HG03159 (cell line): ENCODE data around the gene CHCHD3.
"Not testable (repeated sequence)": the region's sequence is repeated elsewhere in the genome, so short reads cannot be mapped to it uniquely, and the experiment has no call there.

Experiments
- ATAC-seq: cut with Tn5 transposase; IDR thresholded peaks from one replicate; pipeline ENCODE4 v1.9.1; 2021; ENCODE audit warnings: mild to moderate bottlenecking, moderate library complexity; ENCODE audit not compliant: unreplicated experiment

The CHCHD3 gene

DNA sequence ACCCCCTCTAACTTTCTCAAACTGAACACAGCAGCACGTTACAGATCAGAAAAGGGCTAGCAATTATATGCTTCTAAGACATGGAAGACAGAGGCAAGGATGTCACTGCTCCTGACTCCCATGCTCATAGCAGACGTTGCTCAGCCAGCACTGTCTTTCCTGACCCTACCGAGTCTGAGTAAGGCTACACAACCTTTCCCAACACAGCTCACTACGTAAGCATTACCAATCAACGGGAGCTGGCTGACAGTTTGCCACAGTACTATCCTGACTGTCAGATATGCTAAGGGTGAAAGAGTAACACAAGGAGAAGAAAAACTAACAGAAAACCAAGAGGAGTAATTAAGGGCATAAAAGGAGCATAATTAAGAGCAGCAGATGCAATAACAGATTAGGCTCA, 171.2 kb downstream of the CHCHD3 start:
- ATAC-seq: no peak

DNA sequence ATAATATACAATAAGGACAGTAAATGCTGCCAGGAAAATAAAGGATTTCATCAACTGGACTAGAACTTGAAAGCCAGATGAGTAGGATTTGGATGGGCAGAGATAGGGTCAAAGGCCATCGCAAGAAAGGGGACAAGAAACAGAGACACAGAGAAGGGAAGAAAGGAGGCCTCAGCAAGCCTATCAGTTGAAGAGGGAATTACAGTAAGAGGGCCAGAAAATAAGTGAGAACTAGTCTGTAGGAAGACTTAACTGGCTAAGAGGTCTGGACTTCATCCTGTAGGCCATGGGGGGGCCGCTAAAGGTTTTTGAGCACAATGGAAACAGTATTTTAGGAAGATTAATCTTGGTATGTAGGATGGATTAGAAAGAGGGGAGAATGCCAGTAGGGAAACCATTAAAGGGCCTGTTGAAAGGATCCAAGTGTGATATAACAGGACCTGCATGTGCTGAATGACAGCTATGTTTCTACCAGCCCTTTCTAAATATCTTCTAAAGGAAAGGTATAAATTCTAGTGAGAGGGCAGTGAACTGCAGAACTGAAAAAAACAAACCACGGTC, 174.4 kb downstream of the CHCHD3 start:
- ATAC-seq: no peak

- ATAC-seq: no peak
Observed at GRCh38 chr7:132906193-132906835, 175.6 kb downstream of the CHCHD3 start.

GRCh38 chr7:132905136-132905535, 176.8 kb downstream of the CHCHD3 start:
- ATAC-seq: not testable (repeated sequence)

DNA sequence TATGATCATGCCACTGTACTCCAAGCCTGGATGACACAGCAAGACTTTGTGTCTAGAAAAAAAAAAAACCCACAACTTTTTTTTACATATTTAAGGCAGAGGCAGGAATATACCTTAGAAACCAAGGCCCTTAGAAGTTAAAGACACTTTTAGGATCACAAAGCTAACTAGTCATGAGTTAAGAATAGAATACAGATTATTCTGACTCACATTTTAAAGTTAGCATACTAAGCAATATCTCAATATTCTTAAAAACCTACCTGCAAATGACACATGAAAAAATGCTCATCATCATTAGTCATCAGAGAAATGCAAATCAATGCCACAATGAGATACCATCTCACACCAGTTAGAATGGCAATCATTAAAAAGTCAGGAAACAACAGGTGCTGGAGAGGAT, 177.7 kb downstream of the CHCHD3 start:
- ATAC-seq: no peak

GRCh38 chr7:132902294-132902693, 179.6 kb downstream of the CHCHD3 start:
- ATAC-seq: not testable (repeated sequence)

DNA sequence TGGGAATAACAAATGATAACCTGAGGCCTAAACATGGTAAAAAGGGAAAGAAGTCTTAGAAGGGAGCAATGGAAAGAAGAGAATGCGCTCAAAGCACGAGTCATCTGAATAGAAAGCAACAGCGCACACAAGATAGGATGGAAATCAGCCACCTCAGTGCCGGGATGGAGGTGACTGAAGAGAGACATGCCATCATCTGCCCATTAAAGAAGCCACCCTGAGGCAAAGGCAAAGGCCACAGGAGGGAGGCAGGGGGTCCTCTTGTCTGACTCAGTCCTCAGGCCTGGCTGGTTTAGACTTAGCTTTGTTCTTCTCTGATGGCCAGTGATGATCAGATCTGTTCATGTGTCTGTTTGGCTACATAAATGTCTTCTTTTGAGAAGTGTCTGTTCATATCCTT, 180.6 kb downstream of the CHCHD3 start:
- no peak for ATAC-seq

- ATAC-seq: no peak
Observed at GRCh38 chr7:132899833-132900232, 182.1 kb downstream of the CHCHD3 start.

DNA sequence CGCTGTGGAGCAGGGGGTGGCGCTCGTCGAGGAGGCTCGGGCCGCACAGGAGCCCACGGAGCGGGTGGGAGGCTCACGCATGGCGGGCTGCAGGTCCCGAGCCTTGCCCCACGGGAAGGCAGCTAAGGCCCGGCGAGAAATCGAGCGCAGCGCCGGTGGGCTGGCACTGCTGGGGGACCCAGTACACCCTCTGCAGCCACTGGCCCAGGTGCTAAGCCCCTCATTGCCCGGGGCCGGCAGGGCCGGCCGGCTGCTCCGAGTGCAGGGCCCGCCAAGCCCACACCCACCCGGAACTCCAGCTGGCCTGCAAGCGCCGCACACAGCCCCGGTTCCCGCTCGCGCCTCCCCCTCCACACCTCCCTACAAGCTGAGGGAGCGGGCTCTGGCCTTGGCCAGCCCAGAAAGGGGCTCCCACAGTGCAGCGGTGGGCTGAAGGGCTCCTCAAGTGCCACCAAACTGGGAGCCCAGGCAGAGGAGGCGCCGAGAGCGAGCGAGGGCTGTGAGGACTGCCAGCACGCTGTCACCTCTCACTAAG, 183.2 kb downstream of the CHCHD3 start:
- ATAC-seq: not testable (repeated sequence)

DNA sequence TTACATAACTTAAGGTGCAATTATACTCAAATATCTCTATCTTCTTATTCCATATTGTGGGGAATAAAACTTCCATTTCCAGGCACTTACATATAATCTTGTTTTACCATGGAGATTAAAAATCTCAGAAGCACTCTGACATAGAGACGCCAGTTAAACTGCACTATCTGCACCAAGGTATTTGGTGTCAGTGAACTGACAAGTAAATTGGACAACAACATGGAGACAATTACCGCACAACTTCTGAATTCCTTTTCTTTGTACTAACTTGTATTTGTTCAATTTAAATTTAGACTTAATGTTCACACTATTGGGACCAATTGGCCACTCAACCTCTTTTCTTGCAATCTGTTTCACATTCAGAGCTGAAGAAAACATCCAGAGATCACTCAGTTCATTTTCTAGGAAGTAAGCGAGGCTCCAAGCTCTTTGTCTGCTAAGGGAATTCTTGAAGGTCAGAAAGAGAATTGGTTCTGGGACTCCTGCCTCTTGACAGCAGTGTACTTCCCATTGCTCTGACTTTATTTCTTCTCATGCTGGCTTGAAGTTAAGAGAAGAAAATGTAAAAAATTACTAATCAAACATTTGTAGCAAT, 184.7 kb downstream of the CHCHD3 start:
- no peak for ATAC-seq

DNA sequence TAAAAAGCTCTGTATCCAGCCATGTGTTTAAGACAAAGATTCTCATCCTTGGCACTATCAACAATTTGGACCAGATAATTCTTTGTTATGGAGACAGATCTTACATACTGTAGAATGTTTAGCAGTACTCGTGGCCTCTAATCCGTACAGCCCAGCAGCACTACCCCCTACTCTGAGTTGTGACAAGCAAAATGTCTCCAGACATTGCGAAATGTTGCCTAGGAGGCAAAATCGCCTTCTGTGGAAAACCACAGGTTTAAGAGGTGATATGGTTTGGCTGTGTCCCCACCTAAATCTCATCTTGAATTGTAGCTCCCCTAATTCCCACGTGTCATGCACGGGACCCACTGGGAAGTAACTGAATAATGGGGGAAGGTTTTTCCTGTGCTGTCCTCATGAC, 186.7 kb downstream of the CHCHD3 start:
- no peak for ATAC-seq

- ATAC-seq: no peak
Observed at GRCh38 chr7:132893560-132893959, 188.3 kb downstream of the CHCHD3 start.

DNA sequence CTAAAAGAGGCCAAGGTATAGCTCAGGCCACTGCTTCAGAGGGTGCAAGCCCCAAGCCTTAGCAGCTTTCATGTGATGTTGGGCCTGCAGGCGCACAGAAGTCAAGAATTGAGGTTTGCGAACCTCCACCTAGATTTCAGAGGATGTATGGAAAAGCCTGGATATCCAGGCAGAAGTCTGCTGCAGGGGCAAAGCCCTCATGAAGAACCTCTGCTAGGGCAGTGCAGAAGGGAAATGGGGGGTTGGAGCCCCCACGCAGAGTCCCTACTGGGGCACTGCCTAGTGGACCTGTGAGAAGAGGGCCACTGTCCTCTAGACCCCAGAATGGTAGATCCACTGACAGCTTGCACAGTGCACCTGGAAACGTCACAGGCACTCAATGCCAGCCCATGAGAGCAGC, 189.1 kb downstream of the CHCHD3 start:
- ATAC-seq: not testable (repeated sequence)

DNA sequence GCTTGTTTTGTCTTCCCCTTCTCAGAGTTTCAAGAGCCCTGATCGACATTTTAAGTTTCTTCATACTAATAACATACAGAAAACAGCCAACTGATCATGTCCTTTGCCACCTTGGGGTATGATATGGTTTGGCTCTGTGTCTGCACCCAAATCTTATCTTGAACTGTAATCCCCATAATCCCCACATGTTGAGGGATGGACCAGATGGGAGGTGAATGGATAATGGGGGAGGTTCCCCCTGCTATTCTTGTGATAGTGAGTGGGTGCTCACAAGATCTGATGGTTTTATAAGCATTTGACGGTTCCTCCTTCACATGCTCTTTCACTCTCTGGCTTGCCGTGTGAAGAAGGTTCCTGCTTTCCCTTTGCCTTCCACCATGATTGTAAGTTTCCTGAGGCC, 190.3 kb downstream of the CHCHD3 start:
- no peak for ATAC-seq

DNA sequence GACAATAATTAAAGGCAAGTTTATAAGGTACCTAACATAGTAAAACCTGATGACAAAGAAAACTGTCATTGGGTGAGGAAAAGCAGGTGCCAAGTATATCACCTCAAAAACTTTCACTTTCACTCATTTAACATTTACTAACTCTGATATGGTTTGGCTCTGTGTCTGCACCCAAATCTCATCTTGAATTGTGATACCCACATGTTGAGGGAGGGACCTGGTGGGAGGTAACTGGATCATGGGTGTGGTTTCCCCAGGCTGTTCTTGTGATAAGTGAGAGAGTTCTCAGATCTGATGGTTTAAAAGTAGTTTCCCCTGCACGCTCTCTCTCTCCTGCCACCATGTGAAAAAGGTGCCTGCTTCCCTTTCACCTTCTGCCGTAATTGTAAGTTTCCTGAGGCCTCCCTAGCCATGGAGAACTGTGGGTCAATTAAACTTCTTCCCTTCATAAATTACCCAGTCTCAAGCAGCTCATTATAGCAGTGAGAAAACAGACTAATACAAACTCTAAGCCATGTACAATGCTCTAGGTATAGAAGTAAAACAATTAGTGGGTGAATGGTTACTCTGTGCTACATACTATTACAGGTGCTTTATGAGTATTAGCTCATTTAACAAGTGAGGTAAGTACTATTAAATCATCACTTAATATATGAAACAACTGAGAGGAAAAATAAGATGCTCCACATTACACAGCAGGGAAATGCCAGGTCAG, 199.0 kb downstream of the CHCHD3 start:
- peak; percentile 71 for ATAC-seq

DNA sequence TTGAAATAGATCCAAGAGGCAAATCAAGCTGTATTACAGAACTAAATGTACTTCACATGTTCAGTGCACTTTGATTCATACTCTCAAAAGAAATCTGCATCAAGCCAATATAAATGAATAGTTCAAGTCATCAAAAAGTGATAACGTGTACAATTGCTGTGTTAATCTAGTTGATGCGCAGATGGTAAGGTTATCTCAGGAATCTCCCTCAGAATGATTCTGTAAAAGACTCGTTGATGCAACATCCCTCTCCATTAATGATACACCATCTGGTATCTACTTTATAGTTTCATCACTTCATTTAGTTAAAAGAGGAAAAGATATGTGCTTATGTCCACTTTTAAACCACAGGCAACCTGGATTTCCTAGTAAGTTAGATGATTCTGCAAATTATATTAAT, 200.6 kb downstream of the CHCHD3 start:
- no peak for ATAC-seq

DNA sequence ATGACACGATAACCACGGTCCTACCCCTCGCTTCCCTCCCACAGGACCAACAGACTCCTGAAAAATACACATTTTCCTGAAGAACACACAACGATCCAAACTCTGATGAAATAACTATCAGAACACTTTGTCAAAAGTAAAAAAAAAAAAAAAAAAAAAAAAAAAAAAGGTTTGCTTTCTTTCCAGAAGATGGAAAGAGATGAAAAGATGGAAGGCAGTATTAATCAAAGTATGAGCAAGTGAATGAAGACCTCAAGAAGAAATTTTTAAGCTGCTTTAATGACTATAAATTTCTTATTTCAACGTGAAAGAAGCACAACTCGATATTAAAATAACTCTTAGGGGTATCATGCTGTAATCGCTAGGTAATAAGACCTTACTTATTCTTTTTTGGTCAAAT, 202.3 kb downstream of the CHCHD3 start:
- ATAC-seq: no peak

DNA sequence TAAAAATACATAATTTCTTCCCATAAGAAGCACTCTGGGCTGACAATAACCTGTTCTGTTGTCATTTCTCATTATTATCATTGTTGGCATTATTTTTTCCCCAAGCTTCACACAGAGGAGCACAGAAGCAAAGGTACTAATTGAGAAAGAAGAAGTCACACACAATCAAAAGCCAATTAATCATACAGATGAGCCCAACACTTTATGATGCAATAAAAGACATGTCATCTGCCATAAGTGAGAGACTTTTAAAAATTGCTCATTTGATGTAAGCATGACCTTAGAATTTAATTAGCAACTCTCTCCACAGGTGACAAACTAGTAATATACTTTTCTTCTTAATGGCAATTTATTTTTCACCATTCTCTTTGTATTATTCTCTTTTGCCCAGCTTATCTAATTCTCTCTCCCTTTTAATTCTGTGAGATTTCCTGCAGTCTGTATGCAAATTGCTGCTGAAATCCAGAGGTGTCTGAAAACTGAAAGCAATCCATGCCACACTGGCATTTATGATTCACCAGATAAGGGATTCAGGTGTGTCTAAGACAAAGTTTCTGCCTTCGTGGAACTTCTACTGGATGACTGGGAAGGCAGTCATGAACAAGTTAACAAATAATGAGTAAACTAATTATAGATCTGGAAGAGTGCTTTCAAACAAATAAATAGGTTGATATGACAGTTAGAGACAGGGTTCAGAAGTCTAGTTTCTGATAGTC, 203.5 kb downstream of the CHCHD3 start:
- no peak for ATAC-seq

DNA sequence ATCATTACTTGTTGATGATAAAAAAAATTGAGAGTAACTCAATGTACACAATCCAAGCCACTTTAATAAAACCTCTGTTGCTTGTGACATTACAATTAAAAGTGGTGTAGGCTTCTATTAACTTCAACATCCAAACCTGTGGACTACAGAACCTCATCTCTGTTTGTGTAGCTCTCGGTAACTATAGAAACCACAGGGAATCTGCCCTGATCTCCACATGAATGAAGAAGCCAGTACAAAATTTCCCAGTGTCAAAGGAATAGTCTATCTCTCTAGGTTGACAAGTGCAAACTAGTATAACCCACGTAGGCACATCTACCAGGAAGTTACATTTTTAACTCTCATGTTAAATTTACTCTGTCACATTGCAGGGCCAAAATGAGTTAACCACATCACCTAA, 204.3 kb downstream of the CHCHD3 start:
- ATAC-seq: no peak

DNA sequence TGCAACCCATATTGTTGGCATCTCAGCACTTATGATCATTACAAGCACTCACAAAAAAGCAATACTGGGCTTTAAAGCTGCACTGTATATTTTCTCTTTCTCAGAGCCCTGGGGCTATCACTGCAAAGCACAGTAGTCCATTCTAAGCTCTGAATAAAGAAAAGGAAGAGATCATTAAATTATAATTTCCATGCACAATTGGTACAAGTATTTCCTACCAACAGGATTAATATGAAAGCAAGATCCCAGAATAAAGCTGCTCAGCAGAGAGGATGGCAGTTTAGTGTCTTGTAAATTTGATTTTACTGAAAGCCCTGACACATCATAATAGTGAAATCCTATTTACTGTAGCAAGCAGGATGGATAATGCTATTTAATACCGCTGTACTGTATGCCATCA, 205.3 kb downstream of the CHCHD3 start:
- ATAC-seq: no peak

DNA sequence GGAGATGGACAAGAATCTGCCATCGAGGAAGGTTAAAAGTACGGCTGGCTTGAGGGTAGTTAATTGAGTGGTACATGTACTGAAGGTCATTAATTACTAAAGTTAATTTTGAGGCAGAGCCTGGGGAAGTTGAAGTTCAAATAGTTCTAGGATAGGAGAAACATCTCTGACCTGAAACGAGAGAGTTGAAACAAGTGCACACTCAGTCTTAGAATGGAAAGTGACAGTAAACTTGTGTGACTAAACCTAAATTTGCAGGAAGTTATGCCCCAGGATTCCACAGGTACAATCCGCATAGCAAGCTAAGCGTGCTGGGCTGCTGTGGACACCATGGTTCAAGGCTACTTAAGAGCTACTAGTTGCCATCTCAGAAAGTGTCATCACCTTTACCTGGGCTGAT, 209.9 kb downstream of the CHCHD3 start:
- ATAC-seq: no peak
